ENCODE results near the gene FLNB. TPM values are rescaled to one million over a fixed set of nuclear protein-coding genes. Genes with fewer than 3 reads are reported as not detected.
A peak's percentile ranks its signal among the peaks of the same experiment; 100 is the strongest.

Gene FLNB
- total and polyA plus RNA-seq, 2 of the 13 experiments (the other 11 are each of a cell fraction or from before 2014, with no cell fraction given) = 106 to 130 TPM

DNA sequence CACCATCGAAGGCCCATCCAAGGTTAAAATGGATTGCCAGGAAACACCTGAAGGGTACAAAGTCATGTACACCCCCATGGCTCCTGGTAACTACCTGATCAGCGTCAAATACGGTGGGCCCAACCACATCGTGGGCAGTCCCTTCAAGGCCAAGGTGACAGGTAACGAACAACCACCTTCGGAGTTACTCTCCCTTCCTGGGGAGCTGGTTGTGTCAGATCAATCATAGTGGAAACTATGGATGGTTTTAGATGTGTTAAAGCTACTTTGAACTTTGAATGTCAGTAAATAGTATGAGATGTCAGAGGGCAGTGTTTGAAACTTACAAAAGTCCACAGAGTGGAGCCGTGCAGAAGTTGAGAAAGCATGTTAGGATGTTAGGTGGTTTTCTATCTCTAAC, 160.3 kb downstream of the FLNB start (continued):
- TF ChIP-seq FOXA1 (IDR thresholded peaks at IDR 0.05) (no peak), FOXA1 (CRISPR knock-in tag; IDR thresholded peaks at IDR 0.05) (peak; percentile 50), GATA4 (IDR thresholded peaks at IDR 0.05; ENCODE audit: borderline replicate concordance, low read depth) (0 out of 2 replicates have a peak, but pooled peaks have one; percentile 24), ATF7 (IDR thresholded peaks at IDR 0.05) (no peak), ATF7 (CRISPR knock-in tag; IDR thresholded peaks at IDR 0.05) (no peak), MEIS2 (CRISPR knock-in tag; IDR thresholded peaks at IDR 0.05) (0 out of 2 replicates have a peak, but pooled peaks have one; percentile 49), ZNF879 (CRISPR knock-in tag; IDR thresholded peaks at IDR 0.05) (no peak), ZNF460 (CRISPR knock-in tag; IDR thresholded peaks at IDR 0.05; ENCODE audit: borderline replicate concordance) (no peak), SAFB2 (CRISPR knock-in tag; IDR thresholded peaks at IDR 0.05; ENCODE audit: borderline replicate concordance, low read depth) (0 out of 2 replicates have a peak, but pooled peaks have one; percentile 45), IRF2 (CRISPR knock-in tag; IDR thresholded peaks at IDR 0.05) (0 out of 2 replicates have a peak, but pooled peaks have one; percentile 10), NFKBIZ (CRISPR knock-in tag; IDR thresholded peaks at IDR 0.05) (no peak), ZSCAN22 (CRISPR knock-in tag; IDR thresholded peaks at IDR 0.05) (no peak), ARNT2 (CRISPR knock-in tag; IDR thresholded peaks at IDR 0.05; ENCODE audit: low read depth) (no peak), SAP130 (CRISPR knock-in tag; IDR thresholded peaks at IDR 0.05; ENCODE audit: low read depth) (peak; percentile 76; the same call in 1 of the 2 replicates), ZBTB21 (CRISPR knock-in tag; IDR thresholded peaks at IDR 0.05) (no peak), ETV6 (CRISPR knock-in tag; conservative IDR thresholded peaks at IDR 0.05) (no peak), FOXK2 (IDR thresholded peaks at IDR 0.05) (no peak), TBX3 (IDR thresholded peaks at IDR 0.05; ENCODE audit: borderline replicate concordance) (peak; percentile 82; the same call in 1 of the 2 replicates), ZNF563 (CRISPR knock-in tag; IDR thresholded peaks at IDR 0.05) (no peak)
- TF ChIP-seq, protein P1, sequence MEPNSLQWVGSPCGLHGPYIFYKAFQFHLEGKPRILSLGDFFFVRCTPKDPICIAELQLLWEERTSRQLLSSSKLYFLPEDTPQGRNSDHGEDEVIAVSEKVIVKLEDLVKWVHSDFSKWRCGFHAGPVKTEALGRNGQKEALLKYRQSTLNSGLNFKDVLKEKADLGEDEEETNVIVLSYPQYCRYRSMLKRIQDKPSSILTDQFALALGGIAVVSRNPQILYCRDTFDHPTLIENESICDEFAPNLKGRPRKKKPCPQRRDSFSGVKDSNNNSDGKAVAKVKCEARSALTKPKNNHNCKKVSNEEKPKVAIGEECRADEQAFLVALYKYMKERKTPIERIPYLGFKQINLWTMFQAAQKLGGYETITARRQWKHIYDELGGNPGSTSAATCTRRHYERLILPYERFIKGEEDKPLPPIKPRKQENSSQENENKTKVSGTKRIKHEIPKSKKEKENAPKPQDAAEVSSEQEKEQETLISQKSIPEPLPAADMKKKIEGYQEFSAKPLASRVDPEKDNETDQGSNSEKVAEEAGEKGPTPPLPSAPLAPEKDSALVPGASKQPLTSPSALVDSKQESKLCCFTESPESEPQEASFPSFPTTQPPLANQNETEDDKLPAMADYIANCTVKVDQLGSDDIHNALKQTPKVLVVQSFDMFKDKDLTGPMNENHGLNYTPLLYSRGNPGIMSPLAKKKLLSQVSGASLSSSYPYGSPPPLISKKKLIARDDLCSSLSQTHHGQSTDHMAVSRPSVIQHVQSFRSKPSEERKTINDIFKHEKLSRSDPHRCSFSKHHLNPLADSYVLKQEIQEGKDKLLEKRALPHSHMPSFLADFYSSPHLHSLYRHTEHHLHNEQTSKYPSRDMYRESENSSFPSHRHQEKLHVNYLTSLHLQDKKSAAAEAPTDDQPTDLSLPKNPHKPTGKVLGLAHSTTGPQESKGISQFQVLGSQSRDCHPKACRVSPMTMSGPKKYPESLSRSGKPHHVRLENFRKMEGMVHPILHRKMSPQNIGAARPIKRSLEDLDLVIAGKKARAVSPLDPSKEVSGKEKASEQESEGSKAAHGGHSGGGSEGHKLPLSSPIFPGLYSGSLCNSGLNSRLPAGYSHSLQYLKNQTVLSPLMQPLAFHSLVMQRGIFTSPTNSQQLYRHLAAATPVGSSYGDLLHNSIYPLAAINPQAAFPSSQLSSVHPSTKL (CRISPR knock-in tag; IDR thresholded peaks at IDR 0.05) = peak; percentile 84
- TF ChIP-seq, protein P2, sequence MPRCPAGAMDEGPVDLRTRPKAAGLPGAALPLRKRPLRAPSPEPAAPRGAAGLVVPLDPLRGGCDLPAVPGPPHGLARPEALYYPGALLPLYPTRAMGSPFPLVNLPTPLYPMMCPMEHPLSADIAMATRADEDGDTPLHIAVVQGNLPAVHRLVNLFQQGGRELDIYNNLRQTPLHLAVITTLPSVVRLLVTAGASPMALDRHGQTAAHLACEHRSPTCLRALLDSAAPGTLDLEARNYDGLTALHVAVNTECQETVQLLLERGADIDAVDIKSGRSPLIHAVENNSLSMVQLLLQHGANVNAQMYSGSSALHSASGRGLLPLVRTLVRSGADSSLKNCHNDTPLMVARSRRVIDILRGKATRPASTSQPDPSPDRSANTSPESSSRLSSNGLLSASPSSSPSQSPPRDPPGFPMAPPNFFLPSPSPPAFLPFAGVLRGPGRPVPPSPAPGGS (CRISPR knock-in tag; IDR thresholded peaks at IDR 0.05) = no peak
- TF ChIP-seq, protein P3, sequence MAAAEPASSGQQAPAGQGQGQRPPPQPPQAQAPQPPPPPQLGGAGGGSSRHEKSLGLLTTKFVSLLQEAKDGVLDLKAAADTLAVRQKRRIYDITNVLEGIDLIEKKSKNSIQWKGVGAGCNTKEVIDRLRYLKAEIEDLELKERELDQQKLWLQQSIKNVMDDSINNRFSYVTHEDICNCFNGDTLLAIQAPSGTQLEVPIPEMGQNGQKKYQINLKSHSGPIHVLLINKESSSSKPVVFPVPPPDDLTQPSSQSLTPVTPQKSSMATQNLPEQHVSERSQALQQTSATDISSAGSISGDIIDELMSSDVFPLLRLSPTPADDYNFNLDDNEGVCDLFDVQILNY (CRISPR knock-in tag; conservative IDR thresholded peaks at IDR 0.05) = no peak
- TF ChIP-seq, protein P4, sequence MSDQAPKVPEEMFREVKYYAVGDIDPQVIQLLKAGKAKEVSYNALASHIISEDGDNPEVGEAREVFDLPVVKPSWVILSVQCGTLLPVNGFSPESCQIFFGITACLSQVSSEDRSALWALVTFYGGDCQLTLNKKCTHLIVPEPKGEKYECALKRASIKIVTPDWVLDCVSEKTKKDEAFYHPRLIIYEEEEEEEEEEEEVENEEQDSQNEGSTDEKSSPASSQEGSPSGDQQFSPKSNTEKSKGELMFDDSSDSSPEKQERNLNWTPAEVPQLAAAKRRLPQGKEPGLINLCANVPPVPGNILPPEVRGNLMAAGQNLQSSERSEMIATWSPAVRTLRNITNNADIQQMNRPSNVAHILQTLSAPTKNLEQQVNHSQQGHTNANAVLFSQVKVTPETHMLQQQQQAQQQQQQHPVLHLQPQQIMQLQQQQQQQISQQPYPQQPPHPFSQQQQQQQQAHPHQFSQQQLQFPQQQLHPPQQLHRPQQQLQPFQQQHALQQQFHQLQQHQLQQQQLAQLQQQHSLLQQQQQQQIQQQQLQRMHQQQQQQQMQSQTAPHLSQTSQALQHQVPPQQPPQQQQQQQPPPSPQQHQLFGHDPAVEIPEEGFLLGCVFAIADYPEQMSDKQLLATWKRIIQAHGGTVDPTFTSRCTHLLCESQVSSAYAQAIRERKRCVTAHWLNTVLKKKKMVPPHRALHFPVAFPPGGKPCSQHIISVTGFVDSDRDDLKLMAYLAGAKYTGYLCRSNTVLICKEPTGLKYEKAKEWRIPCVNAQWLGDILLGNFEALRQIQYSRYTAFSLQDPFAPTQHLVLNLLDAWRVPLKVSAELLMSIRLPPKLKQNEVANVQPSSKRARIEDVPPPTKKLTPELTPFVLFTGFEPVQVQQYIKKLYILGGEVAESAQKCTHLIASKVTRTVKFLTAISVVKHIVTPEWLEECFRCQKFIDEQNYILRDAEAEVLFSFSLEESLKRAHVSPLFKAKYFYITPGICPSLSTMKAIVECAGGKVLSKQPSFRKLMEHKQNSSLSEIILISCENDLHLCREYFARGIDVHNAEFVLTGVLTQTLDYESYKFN (CRISPR knock-in tag; conservative IDR thresholded peaks at IDR 0.05) = peak; percentile 89
